Skeletal muscle tissue (tissue), 4 donors: ENCODE data around the gene CSRP3. TPM values are rescaled to one million over a fixed set of nuclear protein-coding genes. Genes with fewer than 3 reads are reported as not detected.

Experiments used
- H3K27ac ChIP-seq: one replicate; pipeline ENCODE4 v1.7.0; 2013; ENCODE audit warnings: mild to moderate bottlenecking, low read depth, low read length, inconsistent platforms
- H3K27me3 ChIP-seq, 3 donors: one replicate each; pipeline ENCODE4 v1.7.0; 2013; ENCODE audit warnings: low read length in 3 of 3; ENCODE audit not compliant: control insufficient read depth in 3 of 3, insufficient read depth in 3 of 3
- H3K36me3 ChIP-seq, 3 donors: one replicate each; pipeline ENCODE4 v1.7.0; 2013; ENCODE audit warnings: low read length in 3 of 3; ENCODE audit not compliant: control insufficient read depth in 3 of 3, insufficient read depth in 3 of 3
- H3K4me1 ChIP-seq, 3 donors: one replicate each; pipeline ENCODE4 v1.7.0; 2013; ENCODE audit warnings: low read length in 3 of 3, mild to moderate bottlenecking in 3 of 3; ENCODE audit not compliant: control insufficient read depth in 3 of 3, insufficient read depth in 3 of 3
- H3K4me3 ChIP-seq, 3 donors: one replicate each; pipeline ENCODE4 v1.7.0; 2013; ENCODE audit warnings: low read length in 3 of 3
- H3K9ac ChIP-seq, 3 donors: one replicate each; pipeline ENCODE4 v1.7.0; 2013; ENCODE audit warnings: low read length in 3 of 3, mild to moderate bottlenecking in 3 of 3, moderate library complexity in 2 of 3, low read depth in 1 of 3
- H3K9me3 ChIP-seq, 3 donors: one replicate each; pipeline ENCODE4 v1.7.0; 2013; ENCODE audit warnings: low read length in 3 of 3; ENCODE audit not compliant: control insufficient read depth in 3 of 3
- total RNA-seq: library from RNA; depleted of rRNA; stranded (reverse); fragments of >200 nt; gene quantifications from one replicate; pipeline ENCODE4 v1.2.3, GENCODE V29; 2014
- donor health status: Osteomylitis.

Gene CSRP3
- total RNA-seq, 1 donor from 2014 or later = 360 TPM

- peaks cover 13 to 24% (median 22%) of the 10 kb centered on the region in 3 donors for H3K36me3 ChIP-seq
- H3K27ac ChIP-seq = peak overlapping the region; percentile 98
- H3K27me3 ChIP-seq = no peaks in the 10 kb centered on the region
- H3K9ac ChIP-seq = peak overlapping the region; percentile 17 to 57 (median 55)
- no peaks in the 10 kb centered on the region for H3K9me3 ChIP-seq
- no peak overlapping the region for H3K4me3 ChIP-seq
- peaks cover 18 to 34% (median 34%) of the 10 kb centered on the region in 3 donors for H3K4me1 ChIP-seq
These were observed 7.9 kb downstream of the CSRP3 start for GRCh38 chr11:19193916-19194315.

- H3K27ac ChIP-seq = peak overlapping the region; percentile 98
- H3K36me3 ChIP-seq = peaks cover 29 to 44% (median 43%) of the 10 kb centered on the region in 3 donors
- H3K4me1 ChIP-seq = peaks cover 14 to 30% (median 26%) of the 10 kb centered on the region in 3 donors
- no peak overlapping the region for H3K4me3 ChIP-seq
- no peaks in the 10 kb centered on the region for H3K27me3 ChIP-seq
- H3K9ac ChIP-seq = peak overlapping the region in 1 of 3 donors; percentile 54
- no peaks in the 10 kb centered on the region for H3K9me3 ChIP-seq
These were observed 10.1 kb downstream of the CSRP3 start for GRCh38 chr11:19191530-19192169.

GRCh38 chr11:19187833-19188258 lies 13.9 kb downstream of the CSRP3 start:
- Histone ChIP-seq H3K4me3 (no peak overlapping the region), H3K36me3 (peaks cover 61 to 78% (median 78%) of the 10 kb centered on the region in 3 donors), H3K9me3 (no peaks in the 10 kb centered on the region), H3K9ac (no peak overlapping the region), H3K27me3 (no peaks in the 10 kb centered on the region), H3K4me1 (peaks cover 0 to 13% (median 9%) of the 10 kb centered on the region in 3 donors), H3K27ac (no peak overlapping the region)

GRCh38 chr11:19187114-19187832 lies 14.5 kb downstream of the CSRP3 start:
- peaks cover 59 to 80% (median 78%) of the 10 kb centered on the region in 3 donors for H3K36me3 ChIP-seq
- H3K9ac ChIP-seq = no peak overlapping the region
- no peaks in the 10 kb centered on the region for H3K9me3 ChIP-seq
- H3K4me3 ChIP-seq = no peak overlapping the region
- no peaks in the 10 kb centered on the region for H3K27me3 ChIP-seq
- peaks cover 0 to 11% (median 6%) of the 10 kb centered on the region in 3 donors for H3K4me1 ChIP-seq
- no peak overlapping the region for H3K27ac ChIP-seq

- no peak overlapping the region for H3K27ac ChIP-seq
- no peak overlapping the region for H3K4me3 ChIP-seq
- H3K36me3 ChIP-seq = peaks cover 54 to 72% (median 71%) of the 10 kb centered on the region in 3 donors
- no peak overlapping the region for H3K9ac ChIP-seq
- H3K9me3 ChIP-seq = no peaks in the 10 kb centered on the region
- no peaks in the 10 kb centered on the region for H3K27me3 ChIP-seq
- peaks cover 0 to 3% (median 0%) of the 10 kb centered on the region in 3 donors for H3K4me1 ChIP-seq
These were observed 16.2 kb downstream of the CSRP3 start for GRCh38 chr11:19185516-19186052.

- no peak overlapping the region for H3K4me3 ChIP-seq
- H3K27me3 ChIP-seq = no peaks in the 10 kb centered on the region
- H3K27ac ChIP-seq = peak overlapping the region; percentile 17
- peaks cover 52 to 72% (median 68%) of the 10 kb centered on the region in 3 donors for H3K36me3 ChIP-seq
- no peaks in the 10 kb centered on the region for H3K9me3 ChIP-seq
- no peak overlapping the region for H3K9ac ChIP-seq
- peaks cover 0 to 3% (median 0%) of the 10 kb centered on the region in 3 donors for H3K4me1 ChIP-seq
These were observed 16.7 kb downstream of the CSRP3 start for GRCh38 chr11:19185036-19185435.

GRCh38 chr11:19183646-19184045 lies 18.1 kb downstream of the CSRP3 start:
- no peak overlapping the region for H3K27ac ChIP-seq

GRCh38 chr11:19181531-19182261 lies 20.1 kb downstream of the CSRP3 start:
- Histone ChIP-seq H3K27ac (no peak overlapping the region), H3K4me1 (no peaks in the 10 kb centered on the region), H3K27me3 (no peaks in the 10 kb centered on the region), H3K4me3 (no peak overlapping the region), H3K9me3 (no peaks in the 10 kb centered on the region), H3K36me3 (peaks cover 37 to 51% (median 45%) of the 10 kb centered on the region in 3 donors), H3K9ac (no peak overlapping the region)

More at GRCh38 chr11:19183646-19184045, 18.1 kb downstream of the CSRP3 start:
- Histone ChIP-seq H3K27me3 (no peaks in the 10 kb centered on the region), H3K9me3 (no peaks in the 10 kb centered on the region), H3K4me3 (no peak overlapping the region), H3K4me1 (peaks cover 0 to 3% (median 0%) of the 10 kb centered on the region in 3 donors), H3K36me3 (peaks cover 49 to 62% (median 62%) of the 10 kb centered on the region in 3 donors), H3K9ac (no peak overlapping the region)

GRCh38 chr11:19176629-19177186 lies 25.1 kb downstream of the CSRP3 start:
- H3K27ac ChIP-seq = no peak overlapping the region
- no peaks in the 10 kb centered on the region for H3K27me3 ChIP-seq
- H3K9ac ChIP-seq = no peak overlapping the region
- no peaks in the 10 kb centered on the region for H3K9me3 ChIP-seq
- peaks cover 3 to 19% (median 18%) of the 10 kb centered on the region in 3 donors for H3K36me3 ChIP-seq
- H3K4me3 ChIP-seq = no peak overlapping the region
- peaks cover 0 to 7% (median 0%) of the 10 kb centered on the region in 3 donors for H3K4me1 ChIP-seq
